ENCODE data around the gene MEGF6. TPM values are rescaled to one million over a fixed set of nuclear protein-coding genes. Genes with fewer than 3 reads are reported as not detected.
A peak's percentile ranks its signal among the peaks of the same experiment; 100 is the strongest.
"Not testable (repeated sequence)": the region's sequence is repeated elsewhere in the genome, so short reads cannot be mapped to it uniquely, and the experiment has no call there.

The MEGF6 gene
- total and polyA plus RNA-seq, 2 donors (not counting 1 experiment from before 2014, with no cell fraction given): 43.2 to 77.3 TPM

- Histone ChIP-seq H3K4me3 (ENCODE audit: control extremely low read depth in 1 of 5, extremely low read depth in 1 of 5, insufficient read depth in 1 of 5, low read depth in 2 of 5, low read length in 4 of 5) (no peak overlapping the region), H3K36me3 (replicated peaks in 1 of 2; ENCODE audit: control extremely low read depth in 1 of 2, control insufficient read depth in 1 of 2, extremely low read depth in 1 of 2, insufficient read depth in 2 of 2, low read length in 1 of 2) (no peaks in the 10 kb centered on the region), H3K4me2 (replicated peaks; ENCODE audit: low read depth, low read length, poor library complexity, severe bottlenecking) (peak overlapping the region; percentile 33), H3K9me3 (ENCODE audit: control extremely low read depth in 1 of 3, control insufficient read depth in 2 of 3, insufficient read depth in 1 of 3, low read length in 2 of 3) (peaks cover 0 to 41% (median 0%) of the 10 kb centered on the region in 3 donors), H4K20me1 (ENCODE audit: control insufficient read depth, insufficient read depth, low read length, poor library complexity, severe bottlenecking) (no peaks in the 10 kb centered on the region), H3K9ac (ENCODE audit: low read length) (no peak overlapping the region), H2AFZ (ENCODE audit: insufficient read depth, low read depth, low read length, poor library complexity, severe bottlenecking) (no peak overlapping the region), H3K27me3 (replicated peaks in 1 of 4; ENCODE audit: control extremely low read depth in 1 of 4, control insufficient read depth in 3 of 4, insufficient read depth in 4 of 4, low read length in 3 of 4) (peaks cover 0 to 3% (median 0%) of the 10 kb centered on the region in 4 experiments), H3K27ac (ENCODE audit: low read length in 2 of 2) (no peak overlapping the region), H3K79me2 (ENCODE audit: control insufficient read depth, insufficient read depth, low read length) (no peaks in the 10 kb centered on the region), H3K4me1 (ENCODE audit: control insufficient read depth in 2 of 2, insufficient read depth in 2 of 2, low read length in 2 of 2) (peaks cover 9 to 16% of the 10 kb centered on the region in 2 donors)
- Mint-ChIP-seq H3K9me3 (ENCODE audit: insufficient read depth) (no peaks in the 10 kb centered on the region), H3K4me3 (no peak overlapping the region), H3K27me3 (no peaks in the 10 kb centered on the region), H3K27ac (peak overlapping the region; percentile 56), H3K4me1 (peaks cover 7% of the 10 kb centered on the region)
- WGBS (ENCODE audit: insufficient coverage): 77% methylated on average over 7 of the region's 7 CpGs
- no peak for TF ChIP-seq CTCF (IDR thresholded peaks at IDR 0.05)
- no peak for TF ChIP-seq EZH2 (IDR thresholded peaks at IDR 0.05; ENCODE audit: borderline replicate concordance, insufficient read depth, low read depth, low read length, poor library complexity, severe bottlenecking)
- intact Hi-C loops (cut with micrococcal nuclease): no loop called here
- ChIA-PET CTCF (interaction anchor here (1.2 kb wide), 1 partner anchor 125 kb away, joined by 3 read pairs; no protein-coding TSS in a partner anchor), POLR2A (no interaction called here)
- DNase-seq (no peak), ATAC-seq (ENCODE audit: low read depth) (no peak)
Measured at GRCh38 chr1:3577300-3577699, 34.0 kb downstream of the MEGF6 start.

GRCh38 chr1:3575993-3576392, 35.3 kb downstream of the MEGF6 start:
- no peaks in the 10 kb centered on the region for H3K79me2 ChIP-seq (ENCODE audit: control insufficient read depth, insufficient read depth, low read length)
- Mint-ChIP-seq H3K4me1 (peaks cover 7% of the 10 kb centered on the region), H3K4me3 (no peak overlapping the region), H3K9me3 (ENCODE audit: insufficient read depth) (no peaks in the 10 kb centered on the region), H3K27me3 (no peaks in the 10 kb centered on the region), H3K27ac (no peak overlapping the region)
- no peak overlapping the region for H2AFZ ChIP-seq (ENCODE audit: insufficient read depth, low read depth, low read length, poor library complexity, severe bottlenecking)
- H3K9ac ChIP-seq (ENCODE audit: low read length): no peak overlapping the region
- no peak overlapping the region for H3K4me3 ChIP-seq (ENCODE audit: control extremely low read depth in 1 of 5, extremely low read depth in 1 of 5, insufficient read depth in 1 of 5, low read depth in 2 of 5, low read length in 4 of 5)
- intact Hi-C loops (cut with micrococcal nuclease): no loop called here
- ChIA-PET POLR2A (no interaction called here), CTCF (no interaction called here)
- no peak overlapping the region for H3K27ac ChIP-seq (ENCODE audit: low read length in 2 of 2)
- peaks cover 9 to 16% of the 10 kb centered on the region in 2 donors for H3K4me1 ChIP-seq (ENCODE audit: control insufficient read depth in 2 of 2, insufficient read depth in 2 of 2, low read length in 2 of 2)
- no peak for ATAC-seq (ENCODE audit: low read depth)
- H3K9me3 ChIP-seq (ENCODE audit: control extremely low read depth in 1 of 3, control insufficient read depth in 2 of 3, insufficient read depth in 1 of 3, low read length in 2 of 3): peaks cover 0 to 41% (median 0%) of the 10 kb centered on the region in 3 donors
- no peak for DNase-seq
- H3K4me2 ChIP-seq (replicated peaks; ENCODE audit: low read depth, low read length, poor library complexity, severe bottlenecking): no peak overlapping the region
- H3K36me3 ChIP-seq (replicated peaks in 1 of 2; ENCODE audit: control extremely low read depth in 1 of 2, control insufficient read depth in 1 of 2, extremely low read depth in 1 of 2, insufficient read depth in 2 of 2, low read length in 1 of 2): no peaks in the 10 kb centered on the region
- TF ChIP-seq EZH2 (IDR thresholded peaks at IDR 0.05; ENCODE audit: borderline replicate concordance, insufficient read depth, low read depth, low read length, poor library complexity, severe bottlenecking) (no peak), CTCF (IDR thresholded peaks at IDR 0.05) (no peak)
- 99% methylated on average over 13 of the region's 15 CpGs for WGBS (ENCODE audit: insufficient coverage)
- no peaks in the 10 kb centered on the region for H3K27me3 ChIP-seq (replicated peaks in 1 of 4; ENCODE audit: control extremely low read depth in 1 of 4, control insufficient read depth in 3 of 4, insufficient read depth in 4 of 4, low read length in 3 of 4)
- H4K20me1 ChIP-seq (ENCODE audit: control insufficient read depth, insufficient read depth, low read length, poor library complexity, severe bottlenecking): no peaks in the 10 kb centered on the region

- WGBS (ENCODE audit: insufficient coverage): 84% methylated on average over 2 of the region's 6 CpGs
- H3K4me1 Mint-ChIP-seq; H3K4me3 Mint-ChIP-seq; H3K9ac ChIP-seq (ENCODE audit: low read length); H3K27me3 ChIP-seq (replicated peaks in 1 of 4; ENCODE audit: control extremely low read depth in 1 of 4, control insufficient read depth in 3 of 4, insufficient read depth in 4 of 4, low read length in 3 of 4); H3K79me2 ChIP-seq (ENCODE audit: control insufficient read depth, insufficient read depth, low read length); H2AFZ ChIP-seq (ENCODE audit: insufficient read depth, low read depth, low read length, poor library complexity, severe bottlenecking); H3K4me2 ChIP-seq (replicated peaks; ENCODE audit: low read depth, low read length, poor library complexity, severe bottlenecking); POLR2A ChIA-PET; H3K9me3 Mint-ChIP-seq (ENCODE audit: insufficient read depth); H3K4me3 ChIP-seq (ENCODE audit: control extremely low read depth in 1 of 5, extremely low read depth in 1 of 5, insufficient read depth in 1 of 5, low read depth in 2 of 5, low read length in 4 of 5); intact Hi-C loops (cut with micrococcal nuclease); DNase-seq; H3K27ac Mint-ChIP-seq; H3K36me3 ChIP-seq (replicated peaks in 1 of 2; ENCODE audit: control extremely low read depth in 1 of 2, control insufficient read depth in 1 of 2, extremely low read depth in 1 of 2, insufficient read depth in 2 of 2, low read length in 1 of 2); H3K27ac ChIP-seq (ENCODE audit: low read length in 2 of 2); ATAC-seq (ENCODE audit: low read depth); H3K27me3 Mint-ChIP-seq; CTCF ChIA-PET; H4K20me1 ChIP-seq (ENCODE audit: control insufficient read depth, insufficient read depth, low read length, poor library complexity, severe bottlenecking): not testable (repeated sequence)
- H3K9me3 ChIP-seq (ENCODE audit: control extremely low read depth in 1 of 3, control insufficient read depth in 2 of 3, insufficient read depth in 1 of 3, low read length in 2 of 3): peaks cover 0 to 41% (median 0%) of the 10 kb centered on the region in 3 donors
- H3K4me1 ChIP-seq (ENCODE audit: control insufficient read depth in 2 of 2, insufficient read depth in 2 of 2, low read length in 2 of 2): peaks cover 9 to 16% of the 10 kb centered on the region in 2 donors
Measured at GRCh38 chr1:3575515-3575914, 35.8 kb downstream of the MEGF6 start.
